ENCODE data around the gene PTOV1. TPM values are rescaled to one million over a fixed set of nuclear protein-coding genes. Genes with fewer than 3 reads are reported as not detected.

Gene PTOV1
- total RNA-seq, 1 donor from 2014 or later: 104 TPM

DNA sequence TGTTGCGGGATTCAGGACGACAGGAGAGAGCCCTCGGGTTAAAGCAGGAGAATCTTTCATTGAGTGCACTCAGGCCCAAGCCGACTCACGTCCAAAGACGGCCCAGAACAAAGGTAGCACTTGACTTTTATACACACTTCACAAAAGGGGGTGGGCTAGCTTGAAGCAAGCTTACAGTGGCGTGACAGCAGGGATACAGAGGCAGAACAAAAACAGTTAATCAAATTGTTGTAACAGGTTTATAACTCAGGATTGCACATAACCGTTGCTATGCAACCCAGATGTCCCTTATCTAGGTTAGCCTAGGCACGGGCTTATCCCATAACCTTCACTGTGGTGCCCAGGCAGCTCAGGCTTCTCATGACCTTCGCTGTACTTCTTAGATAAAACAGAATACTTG is 30.8 kb upstream of the PTOV1 start:
- Histone ChIP-seq H3K4me1 (peaks cover 44% of the 10 kb centered on the region), H3K36me3 (peaks cover 22% of the 10 kb centered on the region), H3K27me3 (ENCODE audit: low read depth) (no peaks in the 10 kb centered on the region), H3K4me3 (peak overlapping the region; percentile 86), H3K27ac (replicated peaks) (peak overlapping the region; percentile 92), H3K9me3 (replicated peaks) (no peaks in the 10 kb centered on the region)
- intact Hi-C loops (cut with micrococcal nuclease): no loop called here
- no peak for DNase-seq
- TF ChIP-seq, protein P1, sequence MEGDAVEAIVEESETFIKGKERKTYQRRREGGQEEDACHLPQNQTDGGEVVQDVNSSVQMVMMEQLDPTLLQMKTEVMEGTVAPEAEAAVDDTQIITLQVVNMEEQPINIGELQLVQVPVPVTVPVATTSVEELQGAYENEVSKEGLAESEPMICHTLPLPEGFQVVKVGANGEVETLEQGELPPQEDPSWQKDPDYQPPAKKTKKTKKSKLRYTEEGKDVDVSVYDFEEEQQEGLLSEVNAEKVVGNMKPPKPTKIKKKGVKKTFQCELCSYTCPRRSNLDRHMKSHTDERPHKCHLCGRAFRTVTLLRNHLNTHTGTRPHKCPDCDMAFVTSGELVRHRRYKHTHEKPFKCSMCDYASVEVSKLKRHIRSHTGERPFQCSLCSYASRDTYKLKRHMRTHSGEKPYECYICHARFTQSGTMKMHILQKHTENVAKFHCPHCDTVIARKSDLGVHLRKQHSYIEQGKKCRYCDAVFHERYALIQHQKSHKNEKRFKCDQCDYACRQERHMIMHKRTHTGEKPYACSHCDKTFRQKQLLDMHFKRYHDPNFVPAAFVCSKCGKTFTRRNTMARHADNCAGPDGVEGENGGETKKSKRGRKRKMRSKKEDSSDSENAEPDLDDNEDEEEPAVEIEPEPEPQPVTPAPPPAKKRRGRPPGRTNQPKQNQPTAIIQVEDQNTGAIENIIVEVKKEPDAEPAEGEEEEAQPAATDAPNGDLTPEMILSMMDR (IDR thresholded peaks at IDR 0.05; ENCODE audit: borderline replicate concordance): no peak

DNA sequence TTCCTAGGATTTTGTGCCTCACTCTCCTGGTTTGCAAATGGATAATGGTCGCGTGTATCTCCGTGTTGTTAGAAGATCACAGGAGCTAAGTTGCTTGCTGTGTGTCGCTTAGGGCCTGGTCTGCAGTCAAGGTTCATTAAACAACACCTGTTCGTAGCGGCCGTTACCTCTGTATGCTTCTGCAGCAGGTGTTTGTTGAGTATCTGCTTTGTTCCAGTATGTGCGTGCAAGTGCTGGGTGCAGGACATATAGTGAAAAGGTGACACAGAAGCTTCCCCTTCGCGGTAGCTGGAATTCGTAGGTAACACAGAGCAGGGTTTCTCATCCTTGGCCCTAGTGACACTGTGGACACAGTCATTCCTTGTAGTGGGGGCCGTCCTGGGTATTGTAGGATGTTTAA is 27.5 kb upstream of the PTOV1 start:
- intact Hi-C loops (cut with micrococcal nuclease): no loop called here
- no peak for DNase-seq
- H3K27ac ChIP-seq (replicated peaks): no peak overlapping the region
- peaks cover 33% of the 10 kb centered on the region for H3K4me1 ChIP-seq
- TF ChIP-seq, protein P1 (IDR thresholded peaks at IDR 0.05; ENCODE audit: borderline replicate concordance): no peak
- H3K4me3 ChIP-seq: no peak overlapping the region
- H3K27me3 ChIP-seq (ENCODE audit: low read depth): no peaks in the 10 kb centered on the region
- H3K9me3 ChIP-seq (replicated peaks): no peaks in the 10 kb centered on the region
- H3K36me3 ChIP-seq: peaks cover 26% of the 10 kb centered on the region

DNA sequence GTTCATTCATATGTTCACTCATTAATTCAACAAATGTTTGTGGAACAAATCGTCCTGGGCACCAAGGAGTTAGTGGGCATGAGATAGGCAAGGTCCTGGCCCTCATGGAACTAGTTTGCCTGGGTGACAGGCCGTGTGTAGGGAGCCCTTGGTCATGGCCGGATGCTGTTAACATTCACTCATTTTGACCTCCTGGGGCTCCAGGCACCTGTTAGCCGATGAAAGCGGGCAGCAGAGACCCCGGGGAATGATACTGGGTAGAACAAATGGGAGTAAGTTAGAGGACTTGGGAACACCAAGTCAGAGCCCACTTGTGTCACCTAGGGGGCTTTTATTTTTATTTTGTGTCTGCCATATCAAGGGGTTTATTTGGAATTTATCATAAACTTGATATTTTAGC is 26.3 kb upstream of the PTOV1 start:
- H3K9me3 ChIP-seq (replicated peaks): no peaks in the 10 kb centered on the region
- H3K27ac ChIP-seq (replicated peaks): no peak overlapping the region
- peaks cover 38% of the 10 kb centered on the region for H3K36me3 ChIP-seq
- H3K4me1 ChIP-seq: peaks cover 21% of the 10 kb centered on the region
- intact Hi-C loops (cut with micrococcal nuclease): no loop called here
- H3K27me3 ChIP-seq (ENCODE audit: low read depth): no peaks in the 10 kb centered on the region
- no peak for DNase-seq
- H3K4me3 ChIP-seq: no peak overlapping the region
- TF ChIP-seq, protein P1 (IDR thresholded peaks at IDR 0.05; ENCODE audit: borderline replicate concordance): no peak

DNA sequence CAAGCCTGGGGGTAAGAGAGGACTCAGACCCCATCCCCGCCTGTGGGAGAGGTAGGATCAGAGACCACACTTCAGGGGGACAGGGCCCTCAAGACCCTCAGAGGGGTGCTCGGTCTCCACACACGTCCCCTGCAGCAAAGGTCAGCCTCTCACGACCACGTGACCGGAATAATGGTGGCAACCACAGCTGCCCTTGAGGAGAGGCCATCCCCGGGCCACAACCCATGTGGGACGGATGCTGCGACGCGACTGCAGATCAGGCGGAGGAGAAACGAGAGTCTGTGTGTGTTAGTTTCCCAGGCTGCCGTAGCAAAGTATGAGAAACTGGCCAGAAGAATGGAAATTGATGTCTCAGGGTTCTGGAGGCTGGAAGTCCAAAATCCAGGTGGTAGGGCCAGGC is 23.9 kb upstream of the PTOV1 start:
- H3K27ac ChIP-seq (replicated peaks): no peak overlapping the region
- H3K4me3 ChIP-seq: no peak overlapping the region
- intact Hi-C loops (cut with micrococcal nuclease): no loop called here
- TF ChIP-seq, protein P1 (IDR thresholded peaks at IDR 0.05; ENCODE audit: borderline replicate concordance): no peak
- H3K27me3 ChIP-seq (ENCODE audit: low read depth): no peaks in the 10 kb centered on the region
- H3K4me1 ChIP-seq: peaks cover 4% of the 10 kb centered on the region
- DNase-seq: no peak
- H3K9me3 ChIP-seq (replicated peaks): no peaks in the 10 kb centered on the region
- H3K36me3 ChIP-seq: peaks cover 62% of the 10 kb centered on the region

DNA sequence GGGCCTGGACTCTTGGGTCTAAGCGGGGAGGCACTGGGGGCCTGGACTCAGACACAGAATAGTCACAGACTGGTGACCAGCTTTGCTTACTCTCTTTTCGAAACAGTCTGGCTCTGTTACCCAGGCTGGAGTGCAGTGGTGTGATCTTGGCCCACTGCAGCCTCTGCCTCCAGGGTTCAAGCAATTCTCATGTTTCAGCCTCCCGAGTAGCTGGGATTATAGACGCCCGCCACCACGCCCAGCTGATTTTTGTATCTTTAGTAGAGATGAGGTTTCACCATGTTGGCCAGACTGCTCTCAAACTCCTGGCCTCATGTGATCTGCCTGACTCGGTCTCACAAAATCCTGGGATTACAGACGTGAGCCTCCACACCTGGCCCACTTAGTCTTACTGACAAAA is 21.8 kb upstream of the PTOV1 start:
- H3K9me3 ChIP-seq (replicated peaks): no peaks in the 10 kb centered on the region
- intact Hi-C loops (cut with micrococcal nuclease): no loop called here
- H3K4me1 ChIP-seq: peaks cover 4% of the 10 kb centered on the region
- no peaks in the 10 kb centered on the region for H3K27me3 ChIP-seq (ENCODE audit: low read depth)
- no peak for DNase-seq
- no peak overlapping the region for H3K4me3 ChIP-seq
- TF ChIP-seq, protein P1 (IDR thresholded peaks at IDR 0.05; ENCODE audit: borderline replicate concordance): no peak
- H3K36me3 ChIP-seq: peaks cover 68% of the 10 kb centered on the region
- H3K27ac ChIP-seq (replicated peaks): no peak overlapping the region

DNA sequence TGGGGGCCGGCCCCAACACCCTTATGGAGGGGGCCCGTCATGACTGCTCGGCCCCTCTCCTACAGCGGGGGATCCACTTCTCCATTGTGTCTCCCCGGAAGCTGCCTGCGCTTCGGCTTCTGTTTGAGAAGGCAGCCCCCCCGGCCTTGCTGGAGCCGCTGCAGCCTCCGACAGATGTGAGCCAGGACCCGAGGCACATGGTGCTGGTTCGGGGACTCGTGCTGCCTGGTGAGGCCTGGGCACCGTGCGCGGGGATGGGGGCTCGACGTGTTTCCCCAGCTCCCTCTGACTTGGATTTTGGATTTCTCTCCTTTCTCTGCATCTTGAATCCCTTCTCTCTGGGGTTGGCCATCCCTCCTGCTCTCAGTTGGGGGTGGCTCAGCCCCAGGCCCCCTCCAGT is 21.2 kb upstream of the PTOV1 start:
- H3K4me1 ChIP-seq: peaks cover 4% of the 10 kb centered on the region
- peaks cover 71% of the 10 kb centered on the region for H3K36me3 ChIP-seq
- H3K27ac ChIP-seq (replicated peaks): no peak overlapping the region
- DNase-seq: no peak
- H3K9me3 ChIP-seq (replicated peaks): no peaks in the 10 kb centered on the region
- intact Hi-C loops (cut with micrococcal nuclease): no loop called here
- no peak overlapping the region for H3K4me3 ChIP-seq
- H3K27me3 ChIP-seq (ENCODE audit: low read depth): no peaks in the 10 kb centered on the region
- TF ChIP-seq, protein P1 (IDR thresholded peaks at IDR 0.05; ENCODE audit: borderline replicate concordance): no peak
